ENCODE data around the gene UBE2V1. TPM values are rescaled to one million over a fixed set of nuclear protein-coding genes. Genes with fewer than 3 reads are reported as not detected.

Gene UBE2V1
- total and polyA plus RNA-seq, 2 donors from 2014 or later, result 99.1 to 105 TPM

- intact Hi-C loops (cut with DNase I), result no loop called here
- FAIRE-seq (no peak), DNase-seq (no peak)
- H3K27me3 ChIP-seq (ENCODE audit: control insufficient read depth, insufficient read depth, low read length), result no peaks in the 10 kb centered on the region
- no peak overlapping the region for H3K9ac ChIP-seq (ENCODE audit: low read length in 3 of 3)
- no peaks in the 10 kb centered on the region for H3K36me3 ChIP-seq (ENCODE audit: control insufficient read depth in 2 of 3, insufficient read depth in 3 of 3, low read length in 3 of 3)
- H3K9me3 ChIP-seq (ENCODE audit: control insufficient read depth in 2 of 3, insufficient read depth in 1 of 3, low read length in 3 of 3), result no peaks in the 10 kb centered on the region
- H3K27ac ChIP-seq (ENCODE audit: low read depth in 2 of 2, low read length in 2 of 2), result no peak overlapping the region
- H3K4me1 ChIP-seq (ENCODE audit: control insufficient read depth in 2 of 3, insufficient read depth in 2 of 3, low read depth in 1 of 3, low read length in 3 of 3), result peaks cover 0 to 6% (median 0%) of the 10 kb centered on the region in 3 donors
- no peak overlapping the region for H3K4me3 ChIP-seq (ENCODE audit: low read length in 3 of 3)
- TF ChIP-seq CTCF (IDR thresholded peaks at IDR 0.05; ENCODE audit: borderline replicate concordance, extremely low read depth, insufficient read depth), result no peak
Observed at GRCh38 chr20:50043573-50044352, 69.2 kb downstream of the UBE2V1 start.

- FAIRE-seq (no peak), DNase-seq (no peak)
- Histone ChIP-seq H3K36me3 (ENCODE audit: control insufficient read depth in 2 of 3, insufficient read depth in 3 of 3, low read length in 3 of 3) (no peaks in the 10 kb centered on the region), H3K27me3 (ENCODE audit: control insufficient read depth, insufficient read depth, low read length) (no peaks in the 10 kb centered on the region), H3K9me3 (ENCODE audit: control insufficient read depth in 2 of 3, insufficient read depth in 1 of 3, low read length in 3 of 3) (no peaks in the 10 kb centered on the region), H3K4me1 (ENCODE audit: control insufficient read depth in 2 of 3, insufficient read depth in 2 of 3, low read depth in 1 of 3, low read length in 3 of 3) (peaks cover 0 to 6% (median 0%) of the 10 kb centered on the region in 3 donors), H3K27ac (ENCODE audit: low read depth in 2 of 2, low read length in 2 of 2) (no peak overlapping the region), H3K4me3 (ENCODE audit: low read length in 3 of 3) (no peak overlapping the region), H3K9ac (ENCODE audit: low read length in 3 of 3) (no peak overlapping the region)
- intact Hi-C loops (cut with DNase I), result no loop called here
- no peak for TF ChIP-seq CTCF (IDR thresholded peaks at IDR 0.05; ENCODE audit: borderline replicate concordance, extremely low read depth, insufficient read depth)
Observed at GRCh38 chr20:50042370-50043313, 70.3 kb downstream of the UBE2V1 start.

- FAIRE-seq (no peak), DNase-seq (no peak)
- H3K9ac ChIP-seq (ENCODE audit: low read length in 3 of 3), result no peak overlapping the region
- no peak overlapping the region for H3K27ac ChIP-seq (ENCODE audit: low read depth in 2 of 2, low read length in 2 of 2)
- H3K9me3 ChIP-seq (ENCODE audit: control insufficient read depth in 2 of 3, insufficient read depth in 1 of 3, low read length in 3 of 3), result no peaks in the 10 kb centered on the region
- peaks cover 0 to 4% (median 0%) of the 10 kb centered on the region in 3 donors for H3K4me1 ChIP-seq (ENCODE audit: control insufficient read depth in 2 of 3, insufficient read depth in 2 of 3, low read depth in 1 of 3, low read length in 3 of 3)
- H3K27me3 ChIP-seq (ENCODE audit: control insufficient read depth, insufficient read depth, low read length), result no peaks in the 10 kb centered on the region
- no peak overlapping the region for H3K4me3 ChIP-seq (ENCODE audit: low read length in 3 of 3)
- no peaks in the 10 kb centered on the region for H3K36me3 ChIP-seq (ENCODE audit: control insufficient read depth in 2 of 3, insufficient read depth in 3 of 3, low read length in 3 of 3)
- intact Hi-C loops (cut with DNase I), result no loop called here
- no peak for TF ChIP-seq CTCF (IDR thresholded peaks at IDR 0.05; ENCODE audit: borderline replicate concordance, extremely low read depth, insufficient read depth)
Observed at GRCh38 chr20:50041246-50041873, 71.6 kb downstream of the UBE2V1 start.

Measured in kidney (tissue), 14 donors.